DMS153 treated with DMSO at 0.1 percent for 48 hours (cell line): ENCODE data around the gene IL17B.

Experiments used
- DNase-seq: peaks from one replicate; lab custom pipeline; 2025; ENCODE audit not compliant: unreplicated experiment; lab: John Stamatoyannopoulos, UW

Gene IL17B, protein sequence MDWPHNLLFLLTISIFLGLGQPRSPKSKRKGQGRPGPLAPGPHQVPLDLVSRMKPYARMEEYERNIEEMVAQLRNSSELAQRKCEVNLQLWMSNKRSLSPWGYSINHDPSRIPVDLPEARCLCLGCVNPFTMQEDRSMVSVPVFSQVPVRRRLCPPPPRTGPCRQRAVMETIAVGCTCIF

DNA sequence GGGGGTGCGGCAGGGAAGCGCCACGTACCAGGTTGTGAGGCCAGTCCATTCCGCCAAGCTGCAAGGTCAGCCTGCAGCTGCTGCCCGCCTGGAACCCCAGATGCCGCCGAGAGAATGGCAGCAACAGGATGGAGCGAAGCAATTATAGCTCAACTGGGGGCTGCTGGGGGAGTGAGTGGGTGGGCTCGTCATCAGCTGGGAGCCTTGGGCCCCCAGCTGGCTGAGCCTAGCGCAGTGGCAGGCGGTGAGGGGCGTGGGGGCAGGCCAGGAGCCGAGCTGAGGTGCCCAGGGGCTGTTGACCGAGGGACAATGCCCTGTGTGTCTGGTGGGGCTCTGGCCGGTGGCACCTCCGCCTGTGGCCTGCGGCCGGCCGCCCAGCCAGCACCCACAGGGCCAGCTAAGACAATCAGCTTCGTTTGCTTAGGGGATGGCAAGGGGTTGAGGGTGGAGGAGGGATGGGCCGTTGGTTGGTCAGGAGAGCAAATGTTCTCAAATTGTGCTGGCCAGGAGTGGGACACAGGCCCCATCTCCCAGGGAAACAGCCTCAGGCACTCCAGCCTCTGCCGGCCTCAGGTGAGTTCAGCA, at the start of gene IL17B:
Gene IL17B (minus strand): TSS at position 116 of the 585 bp plus-strand sequence. CDS start 67 bp downstream, at position 49.
- no peak for DNase-seq

DNA sequence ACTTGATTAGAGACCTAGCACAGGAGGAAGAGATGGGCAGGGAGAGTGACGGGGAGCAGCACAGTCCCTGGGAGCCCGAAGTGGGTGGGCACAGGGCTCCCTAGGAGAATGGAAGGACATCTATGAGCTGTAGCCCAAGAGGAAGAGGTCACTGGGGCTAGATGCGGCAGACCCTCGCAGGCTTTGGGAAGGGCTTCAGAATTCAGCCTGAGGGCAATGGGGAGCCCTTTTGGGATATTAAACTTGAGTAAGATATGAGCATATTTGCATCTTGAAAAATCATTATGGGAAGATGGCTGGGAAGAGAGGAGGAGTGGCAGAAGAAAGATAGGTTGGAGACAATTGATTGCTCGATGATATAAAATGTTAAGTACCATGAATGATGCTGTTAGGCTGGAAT, 48.9 kb upstream of the IL17B start:
- DNase-seq: no peak

- DNase-seq: no peak
Measured at GRCh38 chr5:149427374-149427773, 48.3 kb upstream of the IL17B start.

- no peak for DNase-seq
Measured at GRCh38 chr5:149426931-149427330, 47.8 kb upstream of the IL17B start.

DNA sequence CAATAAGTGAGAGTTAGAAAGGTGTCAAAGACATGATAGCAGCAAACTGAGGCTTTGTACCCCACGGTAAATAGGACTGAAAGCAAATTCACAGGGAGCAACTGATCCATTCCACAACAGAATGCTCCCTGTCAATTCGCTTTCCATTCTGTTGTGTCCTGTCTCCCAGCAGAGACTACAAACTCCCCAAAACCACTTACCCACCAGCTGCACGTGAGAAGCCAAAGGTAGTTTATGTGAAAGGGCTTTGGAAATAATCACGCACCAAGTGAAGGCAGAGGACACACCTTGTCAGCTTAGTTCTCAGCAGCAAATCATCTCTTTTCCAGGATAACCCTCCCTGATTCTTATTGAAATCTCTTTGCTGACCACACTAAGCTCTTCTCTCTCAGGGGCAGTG, 46.6 kb upstream of the IL17B start:
- no peak for DNase-seq

- no peak for DNase-seq
Measured at GRCh38 chr5:149424371-149425315, 45.6 kb upstream of the IL17B start.

- no peak for DNase-seq
Measured at GRCh38 chr5:149423794-149424268, 44.7 kb upstream of the IL17B start.

- DNase-seq: no peak
Measured at GRCh38 chr5:149423049-149423793, 44.1 kb upstream of the IL17B start.

DNA sequence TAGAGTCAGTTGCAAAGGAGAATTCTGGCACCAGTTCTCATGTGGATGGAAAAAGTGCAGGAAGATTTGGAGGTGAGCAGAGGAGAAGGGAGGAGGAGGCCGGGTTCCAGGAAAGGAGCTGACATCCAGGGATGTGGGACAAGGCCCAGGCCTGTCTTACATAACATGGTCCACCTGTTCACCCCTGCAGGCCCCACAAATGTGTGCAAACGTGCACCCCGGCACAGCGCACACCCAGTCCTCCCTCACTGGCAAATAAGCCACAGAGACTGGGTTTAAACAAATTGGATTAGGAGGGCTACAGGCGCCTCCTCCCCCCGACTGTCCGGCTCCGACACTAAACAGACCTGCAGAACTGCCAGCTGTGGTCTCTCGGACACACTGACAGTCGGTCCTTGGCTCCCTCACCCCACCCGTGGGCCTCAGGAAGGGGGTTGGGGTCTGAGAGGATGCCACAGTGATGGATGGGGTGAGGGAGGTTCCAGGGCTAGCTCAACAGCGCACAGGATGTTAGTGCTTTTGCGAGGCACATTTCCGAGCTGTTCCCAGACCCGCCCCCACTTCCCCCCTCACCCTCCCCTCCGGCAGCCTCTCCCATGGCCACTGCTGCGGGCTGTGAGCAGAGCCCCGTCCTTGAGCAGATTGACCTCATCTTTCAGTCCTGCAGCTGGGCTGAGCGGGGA, 43.4 kb upstream of the IL17B start:
- no peak for DNase-seq

DNA sequence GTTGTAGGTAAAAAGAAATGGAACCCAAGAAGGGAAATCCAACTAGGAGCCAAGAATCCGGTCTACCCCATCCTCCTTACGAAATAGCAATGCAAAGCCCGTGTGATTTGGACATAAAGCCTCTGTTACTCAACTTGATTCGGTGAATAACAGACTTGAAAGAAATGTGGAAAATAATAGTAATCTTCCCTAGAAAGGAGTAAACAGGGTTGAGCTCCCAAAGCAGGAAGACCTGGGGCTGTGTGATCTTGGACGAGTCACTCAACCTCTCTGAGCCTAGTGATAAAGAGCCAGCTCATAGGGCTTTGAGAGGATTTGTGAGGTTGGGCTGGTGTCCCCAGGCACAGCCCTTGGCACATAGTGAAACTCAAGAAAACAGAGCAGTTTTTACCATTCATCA, 42.7 kb upstream of the IL17B start:
- DNase-seq: no peak

DNA sequence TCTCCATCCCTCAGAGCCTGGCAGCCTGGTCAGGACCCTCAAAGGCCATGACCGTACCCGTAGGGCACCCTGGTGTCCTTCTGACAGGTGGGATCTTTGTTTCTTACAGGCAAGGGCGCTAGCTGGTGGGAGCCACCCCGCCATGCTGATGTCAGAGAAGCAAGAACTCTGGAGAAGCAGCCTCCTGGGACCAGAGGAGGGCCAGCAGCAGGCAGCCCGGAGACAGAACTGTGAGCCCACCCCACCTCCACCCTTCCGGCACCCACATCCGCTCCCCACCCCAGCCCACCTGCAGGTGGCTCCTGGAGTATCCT, 42.2 kb upstream of the IL17B start:
- no peak for DNase-seq

DNA sequence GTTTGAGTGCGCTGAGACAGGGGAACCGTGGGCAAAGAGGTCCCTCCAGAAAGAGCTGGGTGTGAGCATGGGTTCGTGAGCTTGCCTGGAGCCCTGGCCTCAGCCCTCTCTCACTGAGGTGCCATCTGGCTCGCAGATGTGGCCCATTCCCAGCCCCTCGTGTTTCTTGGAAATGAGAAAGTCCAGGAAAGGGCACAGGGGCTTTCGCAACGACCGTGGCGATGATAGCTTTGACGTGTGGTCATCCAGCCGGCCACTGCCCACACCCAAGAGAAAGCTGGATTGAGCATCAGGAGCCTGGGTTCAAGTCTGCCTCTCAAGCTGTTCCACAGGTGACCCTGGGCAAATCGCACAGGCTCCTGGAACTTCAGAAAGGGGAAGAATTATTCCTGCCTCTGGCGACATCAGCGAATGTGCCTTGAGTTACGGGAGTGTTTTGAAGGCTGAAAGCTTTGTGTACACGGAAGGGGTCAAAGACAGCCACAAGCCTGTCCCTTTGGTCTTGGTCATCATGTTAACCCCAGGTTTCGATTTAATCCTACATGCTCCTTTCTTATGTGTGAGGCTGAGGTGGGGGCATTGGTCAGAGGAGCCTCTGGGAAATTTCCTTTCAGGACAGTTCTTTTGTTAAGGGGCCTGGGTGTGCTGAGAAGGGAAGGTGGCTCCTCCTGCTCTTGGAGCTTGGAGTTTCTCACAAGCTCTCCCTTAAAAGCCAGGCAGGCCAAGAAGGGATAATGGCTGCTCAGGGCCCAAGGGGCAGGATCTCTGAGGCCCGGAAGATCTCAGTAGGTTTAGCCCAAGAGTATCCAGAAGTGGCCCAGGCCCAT, 41.7 kb upstream of the IL17B start:
- DNase-seq: no peak

- no peak for DNase-seq
Measured at GRCh38 chr5:149419859-149420544, 40.9 kb upstream of the IL17B start.

DNA sequence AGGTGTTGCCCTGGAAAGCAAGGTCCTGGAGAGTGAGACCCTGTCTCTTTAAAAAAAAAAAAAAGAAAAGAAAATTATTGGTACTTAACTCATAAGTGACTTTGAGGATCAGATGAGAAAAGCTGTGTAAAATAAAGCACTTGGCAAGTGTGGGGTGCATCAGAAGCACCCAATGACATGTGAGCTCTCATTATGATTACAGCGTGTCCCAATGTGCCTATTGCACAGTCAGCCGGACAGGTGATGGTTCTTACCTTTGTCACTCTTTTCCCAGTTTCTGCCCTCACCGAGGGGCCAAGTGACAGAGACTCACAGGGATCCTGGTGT, 40.4 kb upstream of the IL17B start:
- DNase-seq: no peak

GRCh38 chr5:149418910-149419531, 39.9 kb upstream of the IL17B start:
- DNase-seq: no peak

GRCh38 chr5:149417711-149418368, 38.7 kb upstream of the IL17B start:
- DNase-seq: no peak

DNA sequence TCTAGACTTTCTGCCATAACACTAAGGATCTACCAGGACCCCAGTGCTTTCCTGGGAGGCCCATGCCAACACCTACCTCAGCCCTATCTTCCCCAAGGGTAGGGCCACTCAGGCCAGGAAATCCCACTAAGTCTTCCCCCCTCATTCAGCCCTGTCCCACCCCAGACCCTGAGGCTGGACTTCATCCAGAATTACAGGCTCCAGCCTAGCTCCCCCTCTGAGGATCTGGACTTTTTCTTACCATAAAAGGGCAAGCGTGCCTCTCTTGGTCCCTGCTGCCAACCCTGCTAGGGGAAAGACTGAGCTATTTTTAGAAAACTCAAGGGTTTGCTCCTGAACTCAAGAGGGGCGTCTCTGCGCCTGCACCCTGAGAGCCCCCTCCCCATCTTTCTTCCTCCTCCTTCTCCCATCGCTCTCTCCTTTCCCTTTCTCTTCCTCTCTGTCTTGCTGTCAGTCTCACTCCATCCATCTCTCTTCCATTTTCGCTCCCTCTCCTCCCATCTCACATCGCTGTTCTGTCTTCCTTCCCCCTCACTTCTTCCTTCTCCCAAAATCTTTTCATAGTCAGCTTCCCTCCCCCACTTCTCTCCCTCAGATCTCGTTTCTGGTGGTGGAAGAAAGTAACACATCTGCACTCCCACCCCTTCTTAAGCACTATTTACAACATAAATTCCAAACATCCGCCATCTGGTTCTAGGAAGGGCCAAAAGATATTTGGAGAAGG, 38.1 kb upstream of the IL17B start:
- no peak for DNase-seq
